HG02759 (cell line): ENCODE results near the gene TCL1B.

Experiments used
- ATAC-seq: cut with Tn5 transposase; IDR thresholded peaks from one replicate; pipeline ENCODE4 v1.9.1; 2021; ENCODE audit warnings: mild to moderate bottlenecking, moderate library complexity; ENCODE audit not compliant: unreplicated experiment

The TCL1B gene

GRCh38 chr14:95700221-95700976, 14.2 kb downstream of the TCL1B start:
- ATAC-seq, result no peak

GRCh38 chr14:95701846-95702221, 15.6 kb downstream of the TCL1B start:
- no peak for ATAC-seq

DNA sequence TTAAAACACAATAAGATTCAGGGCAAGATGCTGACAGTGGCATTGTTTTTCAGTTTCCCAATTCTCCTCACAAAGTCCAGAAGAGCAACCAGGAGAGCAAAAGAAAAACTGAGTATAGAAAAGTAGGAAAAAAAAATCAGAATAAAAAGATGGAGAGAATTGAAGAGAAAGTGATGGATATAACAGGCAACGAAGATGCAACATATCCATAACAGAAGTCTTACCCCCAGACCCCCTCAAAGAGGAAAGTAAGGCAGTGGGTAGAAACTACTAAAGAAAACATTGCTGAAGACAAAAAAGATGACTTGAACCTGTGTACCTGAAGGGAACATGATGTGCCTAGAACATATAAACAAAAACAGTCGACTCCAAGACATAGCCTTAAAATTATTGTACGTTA, 17.1 kb downstream of the TCL1B start:
- ATAC-seq, result no peak

DNA sequence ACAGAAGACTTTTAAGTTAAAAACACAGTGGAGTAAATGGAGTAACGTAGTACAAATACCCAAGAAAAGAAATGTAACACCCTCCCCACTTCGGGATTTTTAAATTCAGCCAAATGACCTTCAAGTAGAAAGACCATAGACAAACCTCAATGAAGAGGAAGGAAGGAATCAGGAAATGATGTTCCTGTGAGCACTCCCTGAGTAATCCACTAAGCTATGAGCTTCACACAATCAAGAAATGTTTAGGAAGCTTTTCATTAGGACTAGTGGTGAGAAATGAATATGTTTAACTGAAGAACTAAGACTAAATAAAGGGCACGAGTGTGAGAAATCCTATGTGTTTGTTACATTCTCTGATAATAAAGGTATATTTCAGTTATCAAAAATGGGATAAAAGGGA, 17.6 kb downstream of the TCL1B start:
- no peak for ATAC-seq

- no peak for ATAC-seq
Measured at GRCh38 chr14:95705518-95705917, 19.3 kb downstream of the TCL1B start.

DNA sequence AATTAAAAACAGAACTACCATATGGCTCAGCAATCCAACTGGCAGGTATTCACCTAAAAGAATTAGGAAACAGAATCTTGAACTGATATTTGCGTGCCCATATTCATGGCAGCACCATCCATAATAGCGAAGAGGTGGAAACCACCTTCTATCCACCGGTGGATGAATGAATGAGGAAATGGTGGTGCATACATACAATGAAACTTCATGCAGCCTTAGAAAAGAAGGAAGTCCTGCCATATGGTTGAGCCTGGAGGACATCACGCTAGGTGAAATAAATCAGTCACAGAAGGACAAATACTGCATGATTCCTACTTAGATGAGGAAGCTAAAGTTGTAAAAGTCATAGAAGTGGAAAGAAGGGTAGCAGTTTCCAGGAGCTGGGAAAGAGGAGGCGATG, 21.1 kb downstream of the TCL1B start:
- no peak for ATAC-seq

DNA sequence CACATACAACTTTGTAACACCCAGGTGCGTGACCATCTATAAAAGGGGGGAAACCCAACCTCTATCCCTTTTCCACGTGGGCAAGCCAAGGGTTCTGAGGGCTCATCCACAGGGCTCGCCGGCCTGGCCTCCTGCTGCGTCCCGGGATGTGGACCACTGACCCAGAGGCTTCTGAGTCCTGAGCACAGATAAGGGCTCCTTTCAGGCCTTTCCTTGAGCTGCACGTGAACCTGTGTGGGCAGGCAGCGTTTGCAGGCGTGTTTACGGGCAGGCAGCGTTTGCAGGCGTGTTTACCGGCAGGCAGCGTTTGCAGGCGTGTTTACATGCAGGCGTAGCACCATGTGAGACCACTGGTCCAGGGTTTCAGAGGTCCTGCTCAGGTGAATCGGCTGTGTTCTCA, 23.9 kb downstream of the TCL1B start:
- ATAC-seq, result no peak

DNA sequence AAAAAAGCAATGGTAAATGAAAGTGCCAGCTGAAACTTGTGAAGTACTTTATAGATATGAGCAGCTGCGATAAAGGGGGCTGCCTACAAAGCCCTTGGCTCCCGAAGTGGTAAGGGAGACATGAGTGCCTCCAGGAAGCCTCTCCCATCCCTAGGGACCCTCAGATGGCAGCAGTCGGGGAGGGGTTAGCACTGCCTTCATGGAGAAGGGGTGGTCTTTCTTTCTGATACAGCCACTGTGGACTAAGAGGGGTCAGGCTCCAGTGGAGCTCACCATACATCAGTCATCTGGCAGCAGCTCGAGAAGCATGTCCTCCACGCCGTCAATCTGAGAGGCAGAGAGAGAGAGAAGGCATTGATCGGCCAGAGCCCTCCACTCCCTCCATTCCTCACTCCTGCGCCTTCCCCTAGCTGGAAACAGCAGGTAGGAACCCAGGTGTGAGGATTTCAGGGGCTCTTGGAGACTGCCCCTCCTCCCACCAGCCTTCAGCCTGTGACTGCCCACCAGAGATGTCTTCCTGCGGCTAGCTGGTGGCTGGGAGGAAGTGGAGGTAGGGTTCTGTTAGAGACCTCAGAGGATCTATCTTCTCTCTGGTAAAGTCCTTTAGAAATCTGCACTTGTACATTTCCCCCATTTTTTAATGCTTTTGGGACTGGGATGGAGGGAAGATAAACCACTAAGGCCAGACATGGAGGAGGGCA, 25.4 kb downstream of the TCL1B start:
- no peak for ATAC-seq

- no peak for ATAC-seq
Measured at GRCh38 chr14:95712398-95712797, 26.2 kb downstream of the TCL1B start.

- peak; percentile 81 for ATAC-seq
Measured at GRCh38 chr14:95713596-95714371, 27.6 kb downstream of the TCL1B start, which contains the start of gene TCL1A. TSS of gene TCL1A (minus strand) at chr14:95714125. CDS start at chr14:95714066, 59 bp downstream.

- no peak for ATAC-seq
Measured at GRCh38 chr14:95722525-95723190, 36.4 kb downstream of the TCL1B start.

- ATAC-seq, result peak; percentile 87
Measured at GRCh38 chr14:95725685-95726336, 39.6 kb downstream of the TCL1B start.

- no peak for ATAC-seq
Measured at GRCh38 chr14:95727056-95727700, 41.0 kb downstream of the TCL1B start.

DNA sequence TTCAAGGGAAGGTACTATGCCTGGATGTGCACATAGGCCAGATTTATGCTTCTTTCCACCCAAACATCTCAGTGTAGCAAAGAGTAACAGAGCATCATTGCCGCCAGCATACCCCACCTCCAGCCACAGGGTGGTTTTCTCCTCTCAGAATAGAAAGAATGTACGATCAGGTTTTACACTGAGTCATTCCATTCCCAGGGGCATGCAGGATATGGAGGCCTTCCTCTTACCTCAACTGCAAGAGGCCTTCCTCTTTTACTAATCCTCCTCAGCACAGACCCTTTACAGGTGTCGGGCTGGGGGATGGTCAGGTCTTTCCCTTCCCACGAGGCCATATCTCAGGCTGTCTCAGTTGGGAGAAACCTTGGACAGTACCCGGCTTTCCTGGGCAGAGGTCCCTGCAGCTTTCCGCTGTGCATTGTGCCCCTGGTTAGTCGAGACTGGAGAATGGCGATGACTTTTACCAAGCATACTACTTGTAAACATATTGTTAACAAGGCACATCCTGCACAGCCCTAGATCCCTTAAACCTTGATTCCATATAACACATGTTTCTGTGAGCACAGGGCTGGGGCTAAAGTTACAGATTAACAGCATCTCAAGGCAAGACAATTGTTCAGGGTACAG, 43.3 kb downstream of the TCL1B start:
- peak; percentile 55 for ATAC-seq

GRCh38 chr14:95730126-95730525, 43.9 kb downstream of the TCL1B start:
- ATAC-seq, result no peak

DNA sequence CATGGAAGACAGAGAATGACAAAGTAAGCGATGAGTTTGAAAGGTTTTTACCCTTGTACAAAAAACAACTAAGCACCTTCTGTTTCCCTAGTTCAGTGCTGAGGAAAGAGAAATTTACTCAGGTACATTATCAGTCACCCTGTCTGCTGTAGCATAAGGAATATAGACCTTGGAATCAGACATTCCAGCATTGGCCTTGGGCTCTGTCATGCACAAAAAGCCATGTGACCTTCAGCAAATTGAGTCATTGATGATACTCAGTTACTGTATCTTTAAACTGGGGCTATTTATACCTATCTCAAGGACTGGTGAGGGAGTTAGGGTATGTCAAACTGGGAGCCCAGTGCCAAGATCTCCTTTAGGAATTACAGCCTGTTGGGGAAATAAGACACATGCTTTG, 47.0 kb downstream of the TCL1B start:
- no peak for ATAC-seq

DNA sequence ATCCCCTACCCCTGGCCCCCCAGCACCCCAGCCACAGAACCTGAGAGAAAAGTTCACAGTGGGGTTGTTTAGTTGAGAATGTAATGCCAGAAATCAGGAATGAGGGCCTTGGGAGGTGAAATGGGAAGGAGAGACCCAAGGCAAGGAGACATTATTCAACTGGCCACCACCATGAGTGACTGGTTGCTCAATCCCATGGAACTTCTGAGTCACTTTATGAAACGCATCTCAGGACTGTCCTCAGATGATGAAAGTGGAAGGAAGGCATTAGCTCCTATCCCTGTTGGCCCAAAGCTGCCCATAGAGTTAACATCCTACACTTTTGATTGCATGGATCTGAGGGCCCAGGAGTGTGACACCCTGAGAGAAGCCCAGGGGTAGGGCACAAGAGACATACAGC, 53.1 kb downstream of the TCL1B start:
- no peak for ATAC-seq

DNA sequence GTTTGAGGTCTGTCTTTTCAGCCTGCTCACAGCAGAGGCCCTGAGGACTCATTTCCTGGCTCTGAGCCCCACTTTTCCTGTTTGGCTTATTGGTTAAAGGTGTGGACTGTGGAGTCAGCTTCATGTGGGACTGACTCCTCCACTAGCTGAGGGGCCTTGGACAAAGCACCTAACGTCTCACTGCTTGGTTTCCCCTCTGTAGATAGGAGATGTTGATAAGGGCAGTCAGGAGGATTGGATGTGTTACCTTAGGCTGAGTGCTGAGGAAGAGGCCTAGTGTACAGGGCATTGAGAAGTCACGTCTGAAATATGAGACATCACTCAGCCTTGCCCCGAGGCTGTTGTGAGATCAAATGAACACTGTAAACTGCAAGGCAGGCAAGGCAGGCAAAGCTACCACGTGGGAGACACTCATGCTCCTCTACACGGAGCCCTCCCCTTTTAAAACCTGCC, 54.8 kb downstream of the TCL1B start:
- no peak for ATAC-seq

- no peak for ATAC-seq
Measured at GRCh38 chr14:95741781-95742180, 55.6 kb downstream of the TCL1B start.
